Measurements from ENCODE around the gene FYN.

- TF ChIP-seq EZH2 (IDR thresholded peaks at IDR 0.05) (no peak), POLR2AphosphoS5 (IDR thresholded peaks at IDR 0.05; ENCODE audit: borderline replicate concordance, low read depth, low read length) (no peak), FOXP2 (optimal IDR thresholded peaks at IDR 0.05; ENCODE audit: control extremely low read depth, extremely low read length, insufficient read depth) (no peak)
Measured at GRCh38 chr6:111840803-111841202, 32.4 kb downstream of the FYN start.
